Parathyroid adenoma (tissue), 2 donors: ENCODE data around the gene RNASEH2C.

Experiments used
- H2AFZ ChIP-seq: fragments of 300-600 bp; sonication (generic); one replicate; pipeline ENCODE4 v1.7.0; 2017; ENCODE audit warnings: antibody characterized with exemption, mild to moderate bottlenecking
- H3K27ac ChIP-seq: fragments of 300-600 bp; sonication (generic); one replicate; pipeline ENCODE4 v1.7.0; 2017
- H3K27me3 ChIP-seq: fragments of 300-600 bp; sonication (generic); one replicate; pipeline ENCODE4 v1.7.0; 2017; ENCODE audit warnings: low read length; ENCODE audit not compliant: control insufficient read depth, insufficient read depth
- H3K36me3 ChIP-seq: fragments of 300-600 bp; sonication (generic); one replicate; pipeline ENCODE4 v1.7.0; 2017; ENCODE audit warnings: low read length; ENCODE audit not compliant: control insufficient read depth, insufficient read depth
- H3K4me1 ChIP-seq: fragments of 300-600 bp; sonication (generic); one replicate; pipeline ENCODE4 v1.7.0; 2017; ENCODE audit warnings: control low read depth
- H3K4me2 ChIP-seq: fragments of 300-600 bp; sonication (generic); one replicate; pipeline ENCODE4 v1.7.0; 2017; ENCODE audit warnings: low read length
- H3K4me3 ChIP-seq: fragments of 300-600 bp; sonication (generic); one replicate; pipeline ENCODE4 v1.7.0; 2017; ENCODE audit warnings: low read depth, low read length
- H3K79me2 ChIP-seq: fragments of 300-600 bp; sonication (generic); one replicate; pipeline ENCODE4 v1.7.0; 2017; ENCODE audit warnings: control low read depth
- H3K9ac ChIP-seq: fragments of 300-600 bp; sonication (generic); one replicate; pipeline ENCODE4 v1.7.0; 2017; ENCODE audit warnings: mild to moderate bottlenecking
- H3K9me3 ChIP-seq: fragments of 300-600 bp; sonication (generic); one replicate; pipeline ENCODE4 v1.7.0; 2017; ENCODE audit warnings: low read length; ENCODE audit not compliant: control insufficient read depth
- TF ChIP-seq, protein P1 (sequence below): fragments of 300-600 bp; sonication (generic); IDR thresholded peaks from one replicate; pipeline ENCODE4 v1.7.0; 2017; ENCODE audit warnings: antibody characterized with exemption, mild to moderate bottlenecking
- donor health status: primary hyperparathyroidism.

Gene RNASEH2C

DNA sequence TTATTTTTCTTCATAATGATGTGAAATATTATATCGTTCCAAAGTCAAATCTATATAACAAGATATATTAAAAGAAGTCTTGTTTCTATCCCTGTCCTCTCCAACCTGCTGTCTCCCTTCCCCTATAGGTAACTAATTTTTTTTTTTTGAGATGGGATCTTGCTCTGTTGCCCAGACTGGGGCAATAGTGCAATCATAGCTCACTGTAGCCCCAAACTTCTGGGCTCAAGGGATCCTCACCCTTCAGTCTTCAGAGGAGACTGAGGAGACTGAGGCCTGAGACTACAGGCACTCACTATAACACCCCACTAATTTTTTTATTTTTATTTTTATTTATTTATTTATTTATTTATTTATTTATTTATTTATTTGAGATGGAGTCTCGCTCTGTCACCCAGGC is 47.6 kb downstream of the RNASEH2C start:
- H3K4me3 ChIP-seq = no peak overlapping the region
- TF ChIP-seq, protein P1, sequence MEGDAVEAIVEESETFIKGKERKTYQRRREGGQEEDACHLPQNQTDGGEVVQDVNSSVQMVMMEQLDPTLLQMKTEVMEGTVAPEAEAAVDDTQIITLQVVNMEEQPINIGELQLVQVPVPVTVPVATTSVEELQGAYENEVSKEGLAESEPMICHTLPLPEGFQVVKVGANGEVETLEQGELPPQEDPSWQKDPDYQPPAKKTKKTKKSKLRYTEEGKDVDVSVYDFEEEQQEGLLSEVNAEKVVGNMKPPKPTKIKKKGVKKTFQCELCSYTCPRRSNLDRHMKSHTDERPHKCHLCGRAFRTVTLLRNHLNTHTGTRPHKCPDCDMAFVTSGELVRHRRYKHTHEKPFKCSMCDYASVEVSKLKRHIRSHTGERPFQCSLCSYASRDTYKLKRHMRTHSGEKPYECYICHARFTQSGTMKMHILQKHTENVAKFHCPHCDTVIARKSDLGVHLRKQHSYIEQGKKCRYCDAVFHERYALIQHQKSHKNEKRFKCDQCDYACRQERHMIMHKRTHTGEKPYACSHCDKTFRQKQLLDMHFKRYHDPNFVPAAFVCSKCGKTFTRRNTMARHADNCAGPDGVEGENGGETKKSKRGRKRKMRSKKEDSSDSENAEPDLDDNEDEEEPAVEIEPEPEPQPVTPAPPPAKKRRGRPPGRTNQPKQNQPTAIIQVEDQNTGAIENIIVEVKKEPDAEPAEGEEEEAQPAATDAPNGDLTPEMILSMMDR = no peak
- H3K27me3 ChIP-seq = no peaks in the 10 kb centered on the region
- no peak overlapping the region for H3K4me2 ChIP-seq
- H3K9ac ChIP-seq = no peak overlapping the region
- no peaks in the 10 kb centered on the region for H3K79me2 ChIP-seq
- H3K9me3 ChIP-seq = no peaks in the 10 kb centered on the region
- no peaks in the 10 kb centered on the region for H3K36me3 ChIP-seq
- H3K4me1 ChIP-seq = no peaks in the 10 kb centered on the region
- no peak overlapping the region for H3K27ac ChIP-seq
- no peak overlapping the region for H2AFZ ChIP-seq

DNA sequence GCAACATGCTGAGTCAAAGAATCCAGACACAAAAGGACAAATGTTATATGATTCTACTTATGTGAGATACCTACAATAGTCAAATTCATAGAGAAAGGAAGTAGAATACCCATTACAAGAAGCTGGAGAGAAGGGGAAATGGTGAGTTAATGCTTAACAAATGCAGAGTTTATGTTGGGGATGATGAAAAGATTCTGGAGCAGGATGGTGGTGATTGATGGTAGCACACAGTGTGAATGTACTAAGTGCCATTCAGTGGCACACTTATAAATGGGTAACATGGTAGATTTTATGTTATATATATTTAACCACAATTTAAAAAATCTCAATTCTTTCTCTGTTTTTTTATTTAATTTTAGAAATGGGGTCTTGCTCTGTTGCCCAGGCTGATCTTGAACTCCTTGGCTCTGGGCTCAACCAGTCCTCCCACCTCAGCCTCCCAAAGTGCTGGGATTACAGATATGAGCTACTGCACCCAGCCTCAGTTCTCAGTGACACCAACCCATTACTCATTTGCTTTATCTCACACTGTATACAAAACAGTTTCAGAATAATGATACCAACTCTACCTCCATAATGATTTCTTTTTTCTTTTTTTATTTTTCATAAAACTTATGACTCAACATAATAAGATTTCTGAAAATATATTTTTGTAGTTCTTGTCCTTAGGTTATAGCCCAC is 48.3 kb downstream of the RNASEH2C start:
- no peak overlapping the region for H3K9ac ChIP-seq
- H3K27ac ChIP-seq = no peak overlapping the region
- no peaks in the 10 kb centered on the region for H3K27me3 ChIP-seq
- no peaks in the 10 kb centered on the region for H3K9me3 ChIP-seq
- H3K4me1 ChIP-seq = no peaks in the 10 kb centered on the region
- no peaks in the 10 kb centered on the region for H3K36me3 ChIP-seq
- no peak overlapping the region for H3K4me2 ChIP-seq
- no peaks in the 10 kb centered on the region for H3K79me2 ChIP-seq
- no peak overlapping the region for H2AFZ ChIP-seq
- H3K4me3 ChIP-seq = no peak overlapping the region
- TF ChIP-seq, protein P1 = no peak
